ENCODE results near the gene NOTCH4.

NOTCH4 gene

GRCh38 chr6:32183030-32183429, 40.8 kb downstream of the NOTCH4 start:
- H3K4me3 ChIP-seq (ENCODE audit: low read depth, low read length) = no peak overlapping the region
- no peak for TF ChIP-seq CTCF (IDR thresholded peaks at IDR 0.05; ENCODE audit: borderline replicate concordance, insufficient read depth, low read depth, low read length)

GRCh38 chr6:32182555-32182981, 41.3 kb downstream of the NOTCH4 start:
- no peak for TF ChIP-seq CTCF (IDR thresholded peaks at IDR 0.05; ENCODE audit: borderline replicate concordance, insufficient read depth, low read depth, low read length)
- H3K4me3 ChIP-seq (ENCODE audit: low read depth, low read length) = no peak overlapping the region

GRCh38 chr6:32181915-32182529, 41.8 kb downstream of the NOTCH4 start:
- no peak for TF ChIP-seq CTCF (IDR thresholded peaks at IDR 0.05; ENCODE audit: borderline replicate concordance, insufficient read depth, low read depth, low read length)
- H3K4me3 ChIP-seq (ENCODE audit: low read depth, low read length) = no peak overlapping the region

GRCh38 chr6:32181148-32181702, 42.6 kb downstream of the NOTCH4 start:
- no peak overlapping the region for H3K4me3 ChIP-seq (ENCODE audit: low read depth, low read length)
- no peak for TF ChIP-seq CTCF (IDR thresholded peaks at IDR 0.05; ENCODE audit: borderline replicate concordance, insufficient read depth, low read depth, low read length)

GRCh38 chr6:32179766-32180405, 44.0 kb downstream of the NOTCH4 start:
- TF ChIP-seq CTCF (IDR thresholded peaks at IDR 0.05; ENCODE audit: borderline replicate concordance, insufficient read depth, low read depth, low read length) = no peak
- H3K4me3 ChIP-seq (ENCODE audit: low read depth, low read length) = no peak overlapping the region

GRCh38 chr6:32178547-32179440, 45.1 kb downstream of the NOTCH4 start:
- no peak for TF ChIP-seq CTCF (IDR thresholded peaks at IDR 0.05; ENCODE audit: borderline replicate concordance, insufficient read depth, low read depth, low read length)
- H3K4me3 ChIP-seq (ENCODE audit: low read depth, low read length) = peak overlapping the region; percentile 52

Data from GM12875 (cell line).